ENCODE results near the gene NDUFAF7.
"Not testable (repeated sequence)": the region's sequence is repeated elsewhere in the genome, so short reads cannot be mapped to it uniquely, and the experiment has no call there.

NDUFAF7 gene

DNA sequence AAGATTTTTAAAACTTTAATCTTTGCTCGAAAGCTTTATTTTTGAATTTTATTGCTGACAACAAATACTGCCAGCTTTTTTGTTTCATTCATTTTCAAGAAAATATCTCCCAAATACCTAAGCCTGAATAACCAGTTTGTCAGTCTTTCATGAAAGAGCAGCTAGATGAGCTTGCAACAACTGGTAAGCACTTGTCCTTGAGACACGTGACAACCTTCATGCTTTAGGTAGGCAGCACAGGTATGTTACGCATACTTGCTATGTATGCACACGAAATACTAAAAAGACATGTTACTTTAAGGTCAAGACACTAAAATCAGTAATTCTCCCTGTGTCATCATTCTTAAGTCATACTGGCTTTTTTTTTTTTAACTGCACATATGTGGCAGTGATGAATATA, 12.4 kb upstream of the NDUFAF7 start:
- no peak for DNase-seq (ENCODE audit: low read depth)

DNA sequence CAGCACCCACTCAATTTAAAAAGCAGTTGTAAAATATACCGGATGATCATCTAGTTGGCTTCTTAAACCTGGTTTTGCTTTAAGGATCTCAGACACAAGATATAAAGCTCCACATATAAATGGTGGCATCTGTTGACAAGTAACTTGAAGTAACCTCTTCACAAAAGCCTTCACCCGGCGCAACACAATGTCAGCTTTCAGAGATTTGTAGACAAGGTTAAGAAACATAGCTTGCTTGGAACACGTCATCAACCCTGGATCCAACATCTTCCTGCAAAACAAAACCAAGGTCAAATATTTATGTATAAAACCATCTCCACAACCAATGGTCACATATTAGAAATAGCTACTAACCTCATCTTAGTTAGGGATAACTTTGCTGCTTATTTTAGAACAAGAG, 8.3 kb upstream of the NDUFAF7 start:
- DNase-seq (ENCODE audit: low read depth): no peak

DNA sequence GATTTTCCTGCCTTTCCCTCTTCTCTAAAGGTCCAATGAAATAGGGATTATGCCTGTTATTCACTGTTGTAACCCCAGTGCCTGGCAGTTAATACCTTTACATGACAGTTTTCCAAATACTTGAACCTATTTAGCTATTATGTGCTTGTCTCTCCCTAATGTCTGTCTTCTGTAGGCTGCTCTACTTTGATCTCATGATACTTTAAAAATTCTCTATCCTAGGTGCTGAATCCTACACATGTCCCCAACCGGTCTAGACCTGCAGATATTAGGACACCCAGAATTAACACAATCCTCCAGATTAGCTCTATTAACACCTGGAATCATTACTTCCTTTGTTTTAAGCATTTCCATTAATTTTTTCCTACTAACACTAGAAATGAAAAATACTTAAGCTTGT, 7.4 kb upstream of the NDUFAF7 start:
- no peak for DNase-seq (ENCODE audit: low read depth)

DNA sequence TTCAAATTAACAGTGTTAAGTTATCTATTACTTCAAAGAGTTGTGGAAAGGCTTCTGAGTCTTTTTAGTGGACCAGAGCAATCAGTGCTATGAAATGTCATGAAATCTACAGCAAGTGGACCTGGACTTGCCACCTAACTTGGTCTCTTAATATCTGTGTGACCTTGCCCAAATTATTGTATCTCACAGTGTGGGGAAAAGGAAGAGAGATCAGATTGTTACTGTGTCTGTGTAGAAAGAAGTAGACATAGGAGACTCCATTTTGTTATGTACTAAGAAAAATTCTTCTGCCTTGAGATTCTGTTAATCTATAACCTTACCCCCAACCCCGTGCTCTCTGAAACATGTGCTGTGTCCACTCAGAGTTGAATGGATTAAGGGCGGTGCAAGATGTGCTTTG, 6.3 kb upstream of the NDUFAF7 start:
- not testable (repeated sequence) for DNase-seq (ENCODE audit: low read depth)

DNA sequence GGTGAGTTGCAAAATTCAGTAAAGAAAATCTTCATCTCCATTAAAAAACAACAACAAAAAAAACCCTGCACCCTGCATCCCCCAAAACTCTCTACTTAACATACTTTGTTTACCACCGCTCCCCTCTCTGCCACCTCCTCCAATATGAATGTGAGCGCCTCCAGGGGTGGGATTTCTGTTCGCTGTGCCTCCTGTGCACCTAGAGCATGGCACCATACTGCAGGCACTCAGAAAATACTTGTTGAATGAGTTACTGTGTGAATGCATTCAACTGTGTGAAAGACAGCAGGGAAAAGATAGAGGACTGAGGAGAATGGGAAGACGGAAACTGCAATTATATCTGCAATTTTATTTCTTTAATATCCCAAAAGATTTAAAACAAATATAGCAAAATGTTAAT, 4.6 kb upstream of the NDUFAF7 start:
- DNase-seq (ENCODE audit: low read depth): no peak

DNA sequence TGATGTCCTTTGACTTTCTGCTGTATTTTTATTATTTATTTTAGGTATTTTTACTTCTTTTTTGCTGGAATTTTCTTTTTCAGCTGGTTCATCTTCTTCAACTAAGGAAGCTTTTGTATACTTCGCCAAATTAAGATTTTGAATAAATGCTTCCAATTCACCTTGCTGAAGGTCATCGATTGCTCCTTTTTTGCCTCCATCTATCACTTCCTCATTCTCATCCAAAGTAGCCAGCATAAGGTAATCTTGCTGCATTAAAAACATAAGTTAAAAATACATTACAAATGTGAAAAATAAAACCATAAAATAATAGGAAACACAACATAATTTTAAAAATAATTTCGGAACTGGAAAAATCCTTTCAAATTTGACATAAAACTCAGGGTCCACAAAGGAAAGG, 2.7 kb upstream of the NDUFAF7 start:
- no peak for DNase-seq (ENCODE audit: low read depth)

DNA sequence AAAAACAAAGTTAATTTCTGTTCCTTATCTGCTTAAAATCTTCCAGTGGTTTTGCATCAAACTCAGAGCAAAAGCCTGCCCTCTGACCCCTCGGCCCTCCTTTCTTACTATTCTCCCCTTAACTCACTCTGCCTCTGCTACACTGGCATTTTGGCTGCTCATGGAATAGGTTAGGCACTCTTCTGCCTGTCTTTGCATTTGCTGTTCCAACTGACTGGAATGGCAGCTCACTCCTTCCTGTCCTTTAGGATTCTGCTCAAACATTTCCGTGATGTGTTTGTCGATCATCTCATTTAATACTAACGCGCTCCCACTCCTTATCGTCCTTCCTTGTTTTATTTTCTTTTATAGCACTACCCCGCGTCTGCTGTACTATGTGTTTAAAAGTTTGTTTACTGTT, 877 bp upstream of the NDUFAF7 start:
- no peak for DNase-seq (ENCODE audit: low read depth)

DNA sequence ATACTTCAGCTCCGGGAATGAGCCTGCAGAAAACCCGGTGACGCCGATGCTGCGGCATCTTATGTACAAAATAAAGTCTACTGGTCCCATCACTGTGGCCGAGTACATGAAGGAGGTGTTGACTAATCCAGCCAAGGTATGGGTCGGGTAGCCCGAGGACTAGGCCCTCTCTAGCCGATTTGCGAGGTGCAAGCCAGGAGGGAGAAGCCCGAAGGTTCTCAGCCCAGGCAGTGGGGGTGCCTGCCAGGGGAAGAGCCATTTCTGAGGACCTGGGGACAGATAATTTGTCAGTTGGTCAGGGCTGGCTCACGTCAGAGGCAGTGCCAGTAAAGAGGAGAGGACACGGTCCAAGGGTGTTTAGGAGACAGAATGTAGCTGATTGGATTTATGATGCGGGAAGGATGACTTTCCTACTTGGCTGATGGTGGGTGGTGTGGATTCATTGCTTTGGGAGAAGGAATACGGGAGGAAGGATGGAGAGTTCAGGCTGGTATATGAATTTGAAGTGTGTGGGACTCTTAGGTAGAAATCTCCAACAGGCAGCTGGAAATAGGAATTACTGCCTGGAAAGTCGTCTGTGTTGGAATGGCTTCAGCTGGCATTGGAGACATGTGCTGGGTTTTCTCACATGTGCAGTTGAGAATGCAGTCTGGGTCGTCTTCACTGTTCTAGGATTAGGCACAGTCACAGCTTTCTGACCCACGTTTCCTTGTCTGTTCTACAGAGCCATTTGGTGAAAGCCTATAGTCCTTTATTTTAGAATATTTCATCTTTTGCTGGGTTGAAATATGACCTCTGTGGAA, 874 bp downstream of the NDUFAF7 start:
- DNase-seq (ENCODE audit: low read depth): no peak

DNA sequence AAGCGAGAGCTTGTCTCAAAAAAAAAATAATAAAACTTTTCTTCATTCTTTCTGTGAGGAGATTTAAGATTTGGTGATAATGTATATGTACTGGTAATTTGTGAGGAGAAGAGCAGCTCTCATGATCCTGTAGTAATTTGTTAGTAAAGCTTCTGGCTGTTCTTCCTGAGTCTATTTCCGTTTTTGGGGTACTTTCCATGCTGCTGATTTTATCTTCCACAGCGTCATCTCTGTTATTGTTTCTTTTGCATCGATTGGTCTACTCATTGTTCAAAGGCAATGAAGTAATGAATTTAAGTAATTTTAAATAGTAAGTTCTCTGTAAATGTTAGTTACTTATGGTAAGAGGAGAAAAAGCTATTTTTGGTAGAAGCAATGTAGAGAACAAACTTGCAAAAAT, 12.0 kb downstream of the NDUFAF7 start:
- DNase-seq (ENCODE audit: low read depth): no peak

DNA sequence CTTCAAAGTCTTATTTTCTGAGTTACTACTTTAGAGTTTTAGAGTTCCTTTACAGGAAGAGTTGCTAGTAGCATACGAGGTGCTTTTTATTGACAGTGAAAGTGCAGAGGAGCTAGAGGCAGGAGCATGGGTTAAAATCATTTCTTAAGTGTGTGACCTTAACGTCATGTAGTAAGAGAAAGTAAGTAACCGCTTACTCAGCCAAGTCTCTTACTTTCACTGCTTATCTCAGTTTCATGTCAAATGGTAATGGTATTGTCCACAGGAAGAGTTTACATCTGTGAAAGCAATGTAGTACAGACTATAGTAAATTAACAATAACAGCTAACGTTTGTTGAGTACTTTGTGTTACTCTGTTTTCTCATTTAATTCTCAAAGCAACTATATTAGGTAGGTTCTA, 12.6 kb downstream of the NDUFAF7 start:
- DNase-seq (ENCODE audit: low read depth): no peak

DNA sequence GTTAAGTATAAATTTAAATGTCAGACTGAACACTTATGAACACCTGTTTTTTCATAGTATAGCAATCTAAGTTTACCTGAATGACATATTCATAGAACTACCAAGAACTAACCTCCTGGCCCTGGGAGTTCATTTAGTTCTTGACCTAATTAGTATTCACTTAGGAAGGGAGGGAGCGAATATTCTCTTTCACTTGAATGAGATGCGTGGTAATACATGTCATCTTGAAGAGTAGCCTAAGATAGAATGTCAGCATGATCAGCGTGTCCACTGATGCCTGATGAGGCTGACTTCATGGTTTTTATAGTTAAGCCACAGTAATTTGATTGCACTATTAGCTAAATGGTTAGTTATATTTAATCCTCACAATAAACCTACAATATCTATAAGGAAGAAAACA, 13.3 kb downstream of the NDUFAF7 start:
- no peak for DNase-seq (ENCODE audit: low read depth)

DNA sequence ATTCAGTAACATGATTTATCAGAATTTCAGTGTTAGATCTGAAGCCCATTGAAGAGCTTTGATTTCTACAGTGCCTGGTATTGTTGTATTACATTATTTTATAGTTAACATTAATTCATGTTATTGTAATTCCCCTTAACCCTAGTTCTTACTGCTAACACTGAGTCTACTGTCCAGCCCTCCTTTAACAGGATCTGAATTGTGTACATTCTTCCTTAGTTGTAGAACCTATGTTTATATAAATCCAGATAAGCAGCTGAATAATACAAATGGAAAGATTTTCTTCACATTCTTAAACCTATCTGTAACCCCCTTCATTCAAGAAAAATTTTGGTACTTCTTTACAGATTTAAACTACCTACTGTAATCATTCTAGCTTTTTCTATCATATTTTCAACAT, 14.7 kb downstream of the NDUFAF7 start:
- no peak for DNase-seq (ENCODE audit: low read depth)

DNA sequence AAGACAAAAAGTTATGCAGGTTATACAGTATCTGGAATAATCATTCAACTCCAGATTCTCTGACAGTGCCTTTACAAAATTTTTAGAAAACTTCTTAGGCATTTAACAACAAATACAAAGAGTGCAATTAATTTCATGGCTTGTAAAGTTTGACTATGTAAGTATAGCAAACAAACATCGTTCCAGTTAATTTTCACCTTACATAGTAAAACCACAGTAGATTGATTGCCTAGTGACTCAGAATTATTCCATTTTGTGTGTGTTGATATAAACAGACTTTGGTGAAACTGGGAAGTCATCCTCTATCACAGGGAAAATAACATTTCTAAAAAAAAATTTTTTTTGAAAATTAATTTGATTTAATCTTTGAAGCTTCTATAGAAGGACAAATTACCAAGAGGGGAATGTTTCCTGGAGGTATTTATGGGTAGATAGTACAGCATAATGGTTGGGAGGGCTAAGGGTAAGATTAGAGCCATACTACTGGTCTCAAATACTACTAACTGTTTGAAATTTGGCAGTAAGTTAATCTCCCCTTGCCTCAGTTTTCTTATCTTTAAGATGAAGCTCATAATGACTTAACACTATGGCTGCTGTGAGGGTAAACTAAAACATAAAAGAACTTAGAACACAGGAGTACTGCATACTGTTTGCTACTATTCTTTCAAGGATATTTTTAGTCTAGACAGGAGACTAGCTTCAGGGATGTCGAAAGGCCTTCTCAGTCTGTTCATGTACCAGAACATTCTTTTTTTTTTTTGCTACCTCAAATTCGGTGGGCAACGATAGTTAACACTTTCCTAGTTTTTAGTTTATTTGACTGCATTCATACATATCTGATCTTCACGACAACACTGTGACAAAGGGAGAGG, 19.6 kb downstream of the NDUFAF7 start:
- no peak for DNase-seq (ENCODE audit: low read depth)

DNA sequence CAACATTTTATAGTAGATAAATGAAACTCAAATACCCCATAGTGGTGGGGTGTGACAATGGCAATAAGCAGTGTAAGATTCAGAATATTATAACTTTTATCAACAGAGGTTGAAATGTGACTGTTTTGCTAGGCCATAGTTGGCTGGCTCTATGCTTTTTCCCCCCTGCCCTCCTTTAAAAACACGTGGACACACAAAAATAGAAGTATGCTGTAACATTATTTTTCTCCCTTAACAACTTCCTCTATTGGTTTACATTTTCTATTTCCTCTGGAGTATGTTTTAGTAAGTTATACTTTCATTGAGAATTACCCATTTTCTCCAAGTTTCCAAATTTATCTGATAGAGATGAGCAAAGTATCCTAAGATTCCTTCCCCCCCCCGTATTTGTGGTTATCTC, 31.1 kb downstream of the NDUFAF7 start:
- no peak for DNase-seq (ENCODE audit: low read depth)

DNA sequence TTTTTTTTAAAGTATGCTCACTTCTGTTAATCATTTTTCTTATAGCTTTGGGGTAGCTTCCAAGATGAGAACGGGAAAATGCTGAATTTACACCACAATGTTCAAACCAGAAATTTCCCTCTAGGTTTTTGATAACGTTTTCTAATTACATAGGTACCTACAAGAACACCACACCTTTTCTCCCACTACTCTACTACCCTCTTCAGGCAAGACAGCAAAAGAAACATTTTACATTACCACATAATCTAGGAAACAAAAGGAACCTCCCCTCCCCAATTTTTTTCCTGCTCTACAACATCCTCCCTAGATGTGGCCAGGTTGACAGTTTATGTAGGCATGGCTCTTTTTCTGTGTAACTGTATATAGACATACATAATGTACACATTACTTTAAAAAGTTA, 32.4 kb downstream of the NDUFAF7 start:
- no peak for DNase-seq (ENCODE audit: low read depth)

DNA sequence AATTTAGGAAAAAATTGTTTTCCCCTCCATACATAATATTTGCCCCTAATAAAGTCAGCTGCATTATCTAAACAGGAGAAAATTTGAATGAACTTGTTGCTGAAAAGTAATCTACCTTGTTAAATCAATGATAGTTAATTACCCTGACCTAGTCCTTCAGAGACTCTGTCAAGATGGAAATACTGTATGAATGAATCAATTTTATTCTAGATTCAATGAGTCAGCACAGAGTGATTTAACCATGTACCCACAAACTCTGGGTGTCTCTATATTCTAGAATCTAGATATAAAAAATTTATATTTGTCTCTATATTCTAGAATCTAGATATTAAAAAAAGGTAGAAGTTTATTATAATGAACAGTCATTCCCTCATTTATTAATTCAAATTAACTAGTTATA, 36.2 kb downstream of the NDUFAF7 start:
- no peak for DNase-seq (ENCODE audit: low read depth)

DNA sequence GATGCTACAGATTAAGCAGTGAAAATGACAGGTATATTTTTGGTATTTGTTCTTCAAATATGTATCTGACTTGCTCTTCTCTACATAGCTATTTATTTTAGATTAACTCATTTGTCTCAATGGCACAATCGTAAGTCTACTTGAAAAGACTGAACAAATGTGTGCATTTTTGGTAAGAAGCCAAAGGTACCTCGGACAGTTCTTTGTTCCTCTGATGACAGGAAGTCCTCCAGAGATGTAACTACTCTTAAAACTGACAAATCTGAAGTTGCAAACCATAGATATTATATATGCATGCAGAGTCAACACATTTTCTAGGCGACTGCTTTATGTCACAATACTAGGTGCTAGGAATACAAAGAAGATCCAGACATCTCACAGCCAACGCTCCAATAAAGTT, 36.7 kb downstream of the NDUFAF7 start:
- DNase-seq (ENCODE audit: low read depth): no peak

DNA sequence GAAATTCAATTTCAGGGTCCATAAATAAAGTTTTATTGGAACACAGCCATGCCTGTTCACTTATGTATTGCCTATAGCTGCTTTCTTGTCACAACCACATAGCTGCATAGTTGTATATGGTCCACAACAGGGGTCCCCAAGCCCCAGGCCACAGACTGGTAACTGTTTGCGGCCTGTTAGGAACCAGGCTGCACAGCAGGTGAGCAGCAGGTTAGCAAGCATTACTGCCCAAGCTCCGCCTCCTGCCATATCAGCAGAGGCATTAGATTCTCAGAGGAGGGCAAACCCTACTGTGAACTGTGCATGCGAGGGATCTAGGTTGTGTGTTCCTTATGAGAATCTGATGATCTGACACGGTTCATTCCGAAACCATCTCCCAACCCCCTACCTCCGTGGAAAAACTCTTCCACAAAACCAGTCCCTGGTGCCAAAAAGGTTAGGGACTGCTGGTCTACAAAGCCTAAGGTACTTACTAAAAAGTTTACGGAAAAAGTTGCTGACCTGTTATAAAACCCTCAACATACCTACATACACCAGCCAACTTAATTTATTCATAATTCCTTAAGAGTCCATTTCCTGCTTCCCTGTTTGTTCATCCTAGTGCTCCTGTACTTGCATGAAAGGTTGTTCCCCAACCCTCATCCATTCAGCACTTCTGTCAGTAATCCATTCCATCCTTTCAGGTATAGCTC, 40.1 kb downstream of the NDUFAF7 start:
- DNase-seq (ENCODE audit: low read depth): no peak

DNA sequence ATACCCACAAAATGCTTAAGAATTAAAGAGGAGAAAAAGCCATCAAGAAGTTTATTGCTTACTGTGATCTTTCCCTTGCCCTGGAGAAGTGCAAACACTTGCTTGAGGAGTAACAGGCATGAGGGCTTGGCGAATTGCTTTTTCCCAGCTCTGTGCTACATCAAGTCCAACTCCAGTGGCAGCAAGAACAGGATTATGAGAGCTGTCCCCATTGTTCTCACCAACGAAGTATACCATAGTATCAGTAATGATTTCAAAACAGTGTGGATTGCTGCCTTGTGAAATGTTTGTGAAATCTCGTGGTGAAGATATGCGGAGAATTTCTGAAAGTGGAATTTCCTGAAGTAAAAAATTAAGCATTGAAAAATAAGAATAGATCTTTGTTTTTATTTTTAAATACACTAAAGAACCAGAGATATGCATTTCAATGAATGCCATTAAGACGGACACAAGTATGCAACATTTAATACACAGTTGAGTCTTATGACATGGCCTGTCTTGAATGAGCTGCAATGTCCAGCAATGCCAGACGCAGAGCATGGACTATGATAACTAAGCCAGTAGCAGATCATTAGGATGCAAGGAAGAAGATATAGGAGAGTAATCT, 43.0 kb downstream of the NDUFAF7 start:
- no peak for DNase-seq (ENCODE audit: low read depth)

DNA sequence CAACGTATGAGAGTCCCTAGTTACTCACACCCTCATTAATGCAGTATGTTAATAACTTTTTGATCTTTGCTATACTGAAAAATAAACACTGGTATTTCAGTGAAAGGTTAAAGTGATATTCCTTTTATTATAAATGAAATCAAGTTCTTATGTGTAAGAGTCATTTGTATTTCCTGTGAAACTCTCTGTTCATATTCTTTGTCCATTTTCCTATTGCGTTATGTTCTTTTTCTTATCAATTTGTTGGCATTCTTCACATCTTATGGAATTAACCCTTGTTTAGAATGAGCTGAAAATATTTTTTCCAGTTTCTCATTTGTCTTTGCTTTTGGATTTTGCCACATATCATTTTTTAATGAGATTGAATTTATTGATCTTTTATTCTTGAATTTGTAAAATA, 44.8 kb downstream of the NDUFAF7 start:
- no peak for DNase-seq (ENCODE audit: low read depth)

DNA sequence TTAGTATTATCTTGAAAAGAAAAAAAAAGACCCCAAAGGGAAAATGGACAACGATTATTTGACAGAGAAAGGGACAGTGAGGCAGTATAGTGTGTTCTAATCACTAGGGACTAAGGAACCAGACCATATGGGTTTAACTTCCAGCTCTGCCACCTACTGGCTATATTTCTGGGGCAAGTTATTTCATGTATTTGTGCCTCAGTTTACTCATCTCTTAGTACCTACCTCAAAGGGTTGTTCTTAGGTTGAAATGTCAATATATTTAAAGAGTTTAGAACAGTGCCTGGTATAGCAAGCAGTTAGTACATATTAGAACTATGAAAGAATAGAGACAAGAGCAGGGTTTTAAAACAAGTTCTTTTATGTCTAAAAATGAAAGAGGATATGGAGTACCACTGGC, 50.5 kb downstream of the NDUFAF7 start:
- no peak for DNase-seq (ENCODE audit: low read depth)

DNA sequence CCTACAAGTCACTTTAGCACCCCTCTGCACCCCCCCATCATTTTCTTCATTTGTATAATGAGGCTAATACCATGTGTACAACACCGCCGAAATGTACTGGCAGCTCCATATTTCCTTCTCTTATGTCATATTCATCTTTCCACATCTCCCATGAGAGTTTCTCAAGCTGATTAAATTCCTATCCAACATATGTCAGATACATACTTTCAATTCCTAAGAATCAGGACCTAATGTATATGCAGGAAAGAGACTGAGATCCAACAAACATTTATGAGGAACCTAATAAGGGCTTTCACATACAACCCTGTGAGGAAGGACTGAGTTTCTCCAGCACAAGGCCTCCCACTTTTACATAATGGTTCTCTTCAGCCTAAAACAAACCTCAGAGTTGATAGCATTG, 51.3 kb downstream of the NDUFAF7 start:
- DNase-seq (ENCODE audit: low read depth): no peak

DNA sequence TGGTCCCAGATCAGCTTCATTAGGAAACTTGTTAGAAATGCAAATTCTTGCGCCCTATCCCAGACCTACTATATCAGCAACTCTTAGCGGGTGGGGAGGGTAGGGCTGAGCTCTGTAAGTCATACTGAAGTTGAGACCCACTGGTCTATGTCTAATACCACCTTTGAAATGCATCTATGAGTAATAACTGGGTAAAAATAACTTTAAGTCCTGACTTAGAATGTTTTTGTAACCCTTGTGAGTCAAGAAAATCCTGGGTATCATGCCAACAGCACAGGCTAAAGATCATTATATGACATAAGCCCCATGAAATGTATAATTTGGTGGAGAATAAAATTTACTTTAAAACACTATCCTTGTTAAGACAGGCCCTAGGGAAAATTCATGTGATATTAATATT, 51.7 kb downstream of the NDUFAF7 start:
- DNase-seq (ENCODE audit: low read depth): no peak
